K562 (cell line): ENCODE data around the gene CLDND2. TPM values are rescaled to one million over a fixed set of nuclear protein-coding genes. Genes with fewer than 3 reads are reported as not detected.

Source experiments
- ADNP ChIP-seq: fragments of 200-800 bp; sonication (Bioruptor generic); IDR thresholded peaks from 2 replicates; pipeline ENCODE4 v1.6.1; 2016; ENCODE audit warnings: missing genetic modification characterization, missing compliant biosample characterization
- ATF7 ChIP-seq: fragments of 450-650 bp; IDR thresholded peaks from 2 replicates; pipeline ENCODE4 v1.7.1; 2014; ENCODE audit warnings: mild to moderate bottlenecking, moderate library complexity
- BHLHE40 ChIP-seq: IDR thresholded peaks from 2 replicates; pipeline ENCODE4 v1.6.1; 2011; ENCODE audit warnings: low read length, improper control_type of control experiment
- CBX3 ChIP-seq, 2 experiments: IDR thresholded peaks; 1 replicate in 1 of 2; 2 replicates in 1 of 2; pipeline ENCODE4 v1.6.1; 2012; ENCODE audit warnings: inconsistent platforms in 2 of 2, low read length in 2 of 2, borderline replicate concordance in 1 of 2, control low read depth in 1 of 2
- E2F6 ChIP-seq, 2 experiments: IDR thresholded peaks; 2 replicates each; pipeline ENCODE4 v1.6.1; 2011; ENCODE audit warnings: borderline replicate concordance in 1 of 2, control low read depth in 1 of 2, low read depth in 1 of 2, low read length in 1 of 2, mild to moderate bottlenecking in 1 of 2, mixed read lengths in 1 of 2, moderate library complexity in 1 of 2; ENCODE audit not compliant: insufficient read depth in 1 of 2, insufficient read length in 1 of 2, poor library complexity in 1 of 2, severe bottlenecking in 1 of 2; ENCODE audit errors: extremely low read depth in 1 of 2
- ETV5 ChIP-seq: sonication (generic); formaldehyde crosslinking; IDR thresholded peaks from 2 replicates; pipeline ENCODE4 v1.4.0; 2020; ENCODE audit warnings: low read depth, mild to moderate bottlenecking, missing genetic modification reagents
- HNRNPL ChIP-seq: fragments of 200-400 bp; formaldehyde crosslinking; IDR thresholded peaks from 2 replicates; pipeline ENCODE4 v1.6.1; 2017; ENCODE audit warnings: low read depth, mild to moderate bottlenecking, low read length
- MAFG ChIP-seq: fragments of 450-650 bp; conservative IDR thresholded peaks from 2 replicates; pipeline ENCODE4 v1.6.1; 2016; ENCODE audit warnings: missing genetic modification characterization, missing compliant biosample characterization
- MYC ChIP-seq, 2 experiments: fragments of 250-450 bp in 1 of 2; sonication (Bioruptor Pico) in 1 of 2; IDR thresholded peaks; 2 replicates each; pipeline versions ENCODE4 v1.5.1 to v1.6.1; 2012 to 2021; ENCODE audit warnings: low read depth in 2 of 2, borderline replicate concordance in 1 of 2, improper control_type of control experiment in 1 of 2, low read length in 1 of 2, mild to moderate bottlenecking in 1 of 2, moderate library complexity in 1 of 2
- NFYB ChIP-seq: IDR thresholded peaks from 2 replicates; pipeline ENCODE4 v1.6.1; 2011; ENCODE audit warnings: mild to moderate bottlenecking, moderate library complexity; ENCODE audit not compliant: insufficient read length; ENCODE audit errors: extremely low read depth
- PHF21A ChIP-seq: fragments of 450-650 bp; IDR thresholded peaks from 2 replicates; pipeline ENCODE4 v1.6.1; 2017; ENCODE audit warnings: low read depth, borderline replicate concordance
- PHF8 ChIP-seq: fragments of 200-600 bp; sonication (generic); IDR thresholded peaks from 2 replicates; pipeline ENCODE4 v1.6.1; 2012; ENCODE audit warnings: mixed run types, mild to moderate bottlenecking, inconsistent platforms, low read length, moderate library complexity, borderline replicate concordance
- SMARCA5 ChIP-seq: fragments of 450-650 bp; IDR thresholded peaks from 2 replicates; pipeline ENCODE4 v1.6.1; 2016
- TCF7 ChIP-seq: sonication (generic); IDR thresholded peaks from 2 replicates; pipeline ENCODE4 v1.6.1; 2016; ENCODE audit warnings: antibody characterized with exemption, borderline replicate concordance
- ZNF232 ChIP-seq: sonication (generic); formaldehyde crosslinking; IDR thresholded peaks from 2 replicates; pipeline ENCODE4 v1.8.0; 2022; ENCODE audit warnings: mild to moderate bottlenecking, missing genetic modification reagents
- polyA plus RNA-seq, 8 experiments: library from polyadenylated mRNA; depleted of rRNA in 4 of 8; stranded (reverse) in 5 of 8; unstranded in 3 of 8; fragments of >200 nt; fragmentation: Nextera tagmentation in 2 of 8; fragmentation: Illumina TruSeq in 1 of 8; extraction: Ambion mirVana in 2 of 8; extraction: Trizol in 1 of 8; gene quantifications; 2 replicates each; pipeline versions ENCODE4 v1.2.1 to v1.2.3, GENCODE V29; 2011 to 2014; ENCODE audit warnings: inconsistent platforms in 1 of 8, missing spikeins in 1 of 8
- total RNA-seq, 7 experiments: library from RNA; depleted of rRNA in 6 of 7; stranded (reverse); fragments of >200 nt in 6 of 7; fragmentation: Illumina TruSeq in 2 of 7; extraction: Trizol in 2 of 7; gene quantifications; 2 replicates each; pipeline versions ENCODE4 v1.2.1 to v1.2.3, GENCODE V29; 2011 to 2021; ENCODE audit warnings: low replicate concordance in 1 of 7
- TF ChIP-seq, protein P1 (sequence below): fragments of 250-450 bp; sonication (Bioruptor Pico); IDR thresholded peaks from 2 replicates; pipeline ENCODE4 v1.8.0; 2021; ENCODE audit warnings: mild to moderate bottlenecking, moderate library complexity
- TF ChIP-seq, protein P2 (sequence below): fragments of 250-450 bp; sonication (Bioruptor Pico); IDR thresholded peaks from 2 replicates; pipeline ENCODE4 v1.5.0; 2021; ENCODE audit warnings: mild to moderate bottlenecking, moderate library complexity
- TF ChIP-seq, protein P3 (sequence below): fragments of 250-450 bp; sonication (Bioruptor Pico); IDR thresholded peaks from 2 replicates; pipeline ENCODE4 v1.5.0; 2021

CLDND2 gene
- total and polyA plus RNA-seq, 9 of the 15 experiments (the other 6 are each of a cell fraction or from before 2014, with no cell fraction given), result 0.45 to 4.0 (median 1.2) TPM; not detected in 3

- TF ChIP-seq HNRNPL (peak; percentile 92), SMARCA5 (no peak), CBX3 (IDR thresholded peaks at IDR 0.05; ENCODE audit: borderline replicate concordance in 1 of 2, low read length in 2 of 2) (peak in 1 of 2 experiments; percentile 42; a peak in 1 of 3 replicates), ETV5 (CRISPR knock-in tag) (peak; percentile 88), TCF7 (no peak), NFYB (peak; percentile 21), ATF7 (peak; percentile 70), PHF21A (peak; percentile 51; the same call in 1 of the 2 replicates), MAFG (tag) (no peak), MYC (IDR thresholded peaks at IDR 0.05; ENCODE audit: low read depth, low read length) (peak; percentile 81), MYC (CRISPR knock-in tag; IDR thresholded peaks at IDR 0.05; ENCODE audit: borderline replicate concordance, low read depth) (peak; percentile 52; the same call in 1 of the 2 replicates), BHLHE40 (peak; percentile 26; the same call in 1 of the 2 replicates), E2F6 (IDR thresholded peaks at IDR 0.05; ENCODE audit: borderline replicate concordance in 1 of 2, extremely low read depth in 1 of 2, insufficient read depth in 1 of 2, insufficient read length in 1 of 2, low read depth in 1 of 2, low read length in 1 of 2, poor library complexity in 1 of 2, severe bottlenecking in 1 of 2) (peak in 1 of 2 experiments; percentile 48), ADNP (tag) (no peak), ZNF232 (CRISPR knock-in tag) (no peak), PHF8 (peak; percentile 78; the same call in 1 of the 2 replicates)
- TF ChIP-seq, protein P1, sequence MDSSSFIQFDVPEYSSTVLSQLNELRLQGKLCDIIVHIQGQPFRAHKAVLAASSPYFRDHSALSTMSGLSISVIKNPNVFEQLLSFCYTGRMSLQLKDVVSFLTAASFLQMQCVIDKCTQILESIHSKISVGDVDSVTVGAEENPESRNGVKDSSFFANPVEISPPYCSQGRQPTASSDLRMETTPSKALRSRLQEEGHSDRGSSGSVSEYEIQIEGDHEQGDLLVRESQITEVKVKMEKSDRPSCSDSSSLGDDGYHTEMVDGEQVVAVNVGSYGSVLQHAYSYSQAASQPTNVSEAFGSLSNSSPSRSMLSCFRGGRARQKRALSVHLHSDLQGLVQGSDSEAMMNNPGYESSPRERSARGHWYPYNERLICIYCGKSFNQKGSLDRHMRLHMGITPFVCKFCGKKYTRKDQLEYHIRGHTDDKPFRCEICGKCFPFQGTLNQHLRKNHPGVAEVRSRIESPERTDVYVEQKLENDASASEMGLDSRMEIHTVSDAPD, result no peak
- TF ChIP-seq, protein P2, sequence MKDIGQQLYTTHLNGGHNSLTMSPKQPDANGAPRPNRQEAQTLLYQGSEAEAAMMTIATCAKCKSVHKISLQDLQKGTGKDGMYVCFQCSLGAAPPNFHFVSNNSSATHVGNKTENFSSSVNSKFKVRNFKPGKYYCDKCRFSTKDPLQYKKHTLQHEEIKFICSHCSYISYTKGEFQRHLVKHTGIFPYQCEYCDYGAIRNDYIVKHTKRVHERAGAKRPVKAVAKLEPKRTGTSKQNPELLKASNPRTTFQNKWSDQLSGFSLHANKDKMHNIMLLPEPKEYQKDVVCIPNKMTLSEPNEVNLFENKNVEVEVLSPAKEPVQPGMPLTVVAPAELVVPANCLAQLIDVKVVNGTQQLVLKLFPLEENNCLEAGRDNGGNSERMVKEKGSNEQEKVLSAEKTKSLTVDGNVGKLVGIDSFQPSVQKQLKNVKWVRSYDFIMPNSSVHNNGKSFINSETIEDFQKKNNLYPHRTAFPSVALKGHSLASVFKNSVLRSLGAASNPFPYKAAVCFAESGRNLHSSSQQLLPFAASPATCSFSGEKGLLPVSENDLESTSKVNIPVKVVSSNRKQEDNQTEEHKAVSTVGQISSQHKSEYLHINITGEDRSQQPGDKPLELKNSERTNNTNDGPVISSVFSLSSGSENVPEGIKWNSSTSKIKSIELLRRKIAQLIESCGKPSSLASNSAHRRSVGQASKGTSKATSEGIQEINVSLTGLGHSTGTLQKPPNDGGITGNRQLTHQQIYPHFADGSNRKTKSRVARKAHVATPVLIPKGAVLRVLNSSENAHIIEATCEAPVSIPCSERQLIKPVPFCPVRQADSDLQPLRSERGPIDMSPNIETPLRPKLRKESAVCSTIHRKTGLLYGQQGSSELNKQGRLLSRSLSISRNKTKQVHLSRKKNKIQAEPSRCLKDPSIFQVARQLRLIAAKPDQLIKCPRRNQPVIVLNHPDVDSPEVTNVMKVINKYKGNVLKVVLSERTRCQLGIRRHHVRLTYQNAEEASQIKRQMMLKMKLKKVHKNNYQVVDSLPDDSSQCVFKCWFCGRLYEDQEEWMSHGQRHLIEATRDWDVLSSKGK (CRISPR knock-in tag), result no peak
- TF ChIP-seq, protein P3, sequence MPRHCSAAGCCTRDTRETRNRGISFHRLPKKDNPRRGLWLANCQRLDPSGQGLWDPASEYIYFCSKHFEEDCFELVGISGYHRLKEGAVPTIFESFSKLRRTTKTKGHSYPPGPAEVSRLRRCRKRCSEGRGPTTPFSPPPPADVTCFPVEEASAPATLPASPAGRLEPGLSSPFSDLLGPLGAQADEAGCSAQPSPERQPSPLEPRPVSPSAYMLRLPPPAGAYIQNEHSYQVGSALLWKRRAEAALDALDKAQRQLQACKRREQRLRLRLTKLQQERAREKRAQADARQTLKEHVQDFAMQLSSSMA (CRISPR knock-in tag), result 0 out of 2 replicates have a peak, but pooled peaks have one; percentile 66
Observed at GRCh38 chr19:51367565-51368365, 1.0 kb downstream of the CLDND2 start (continued).
